ENCODE data around the gene FRRS1.

- TF ChIP-seq POLR2A (IDR thresholded peaks at IDR 0.05): no peak
- TF ChIP-seq CTCF (IDR thresholded peaks at IDR 0.05): no peak
- peak; percentile 67 for TF ChIP-seq EP300 (IDR thresholded peaks at IDR 0.05)
Observed at GRCh38 chr1:99662539-99663080, 103.8 kb downstream of the FRRS1 start.
